ENCODE data around the gene DLGAP1.

GRCh38 chr18:3624546-3624934, 830.6 kb downstream of the DLGAP1 start:
- TF ChIP-seq CTCF (IDR thresholded peaks at IDR 0.05): no peak
- no peak for TF ChIP-seq POLR2A (IDR thresholded peaks at IDR 0.05)
- no peak for TF ChIP-seq EP300 (IDR thresholded peaks at IDR 0.05)
